PC-9 (cell line): ENCODE data around the gene MAN1C1. TPM values are rescaled to one million over a fixed set of nuclear protein-coding genes. Genes with fewer than 3 reads are reported as not detected.

ENCODE experiments used
- BruUV-seq: library from RNA; stranded (reverse); fragments of 400-500 nt; replicated peaks from 2 replicates; lab custom pipeline; 2021; lab: Mats Ljungman, UMichigan
- CTCF ChIA-PET: fragments of 300-600 bp; sonication (Branson Sonifier 250); formaldehyde crosslinking; loops from one replicate; lab custom pipeline; 2022; ENCODE audit warnings: antibody characterized with exemption; lab: Charles Lee
- POLR2A ChIA-PET: fragments of 300-600 bp; sonication (Branson Sonifier 250); formaldehyde crosslinking; loops from one replicate; lab custom pipeline; 2022; ENCODE audit warnings: antibody characterized with exemption; ENCODE audit not compliant: unreplicated experiment; lab: Charles Lee
- DNase-seq, 2 experiments: peaks; one replicate each; pipeline versions ENCODE4 v3.0.0 to v3.0.0-alpha.2; 2015 to 2022; ENCODE audit warnings: mixed read lengths in 1 of 2
- H2AFZ ChIP-seq: fragments of 200-600 bp; sonication (generic); 2 replicates; pipeline ENCODE4 v1.8.1; 2017; ENCODE audit warnings: antibody characterized with exemption
- H3F3A ChIP-seq: fragments of 200-600 bp; sonication (generic); 2 replicates; pipeline ENCODE4 v1.8.1; 2017; ENCODE audit warnings: antibody characterized with exemption, mild to moderate bottlenecking, low read depth; ENCODE audit not compliant: insufficient read depth
- H3K27ac ChIP-seq: fragments of 200-600 bp; sonication (generic); 2 replicates; pipeline ENCODE4 v1.6.1; 2016; ENCODE audit warnings: mixed run types
- H3K27me3 ChIP-seq: fragments of 200-600 bp; sonication (generic); 2 replicates; pipeline ENCODE4 v1.6.1; 2016; ENCODE audit warnings: low read depth, mixed run types; ENCODE audit not compliant: insufficient read depth
- H3K36me3 ChIP-seq: fragments of 200-600 bp; sonication (generic); 2 replicates; pipeline ENCODE4 v1.6.1; 2016; ENCODE audit warnings: low read depth, mixed run types
- H3K4me1 ChIP-seq: fragments of 200-600 bp; sonication (generic); replicated peaks from 2 replicates; pipeline ENCODE4 v1.6.1; 2016; ENCODE audit warnings: mixed run types; ENCODE audit not compliant: insufficient read depth
- H3K4me2 ChIP-seq: fragments of 200-600 bp; sonication (generic); 2 replicates; pipeline ENCODE4 v1.6.1; 2017; ENCODE audit warnings: mixed run types
- H3K4me3 ChIP-seq: fragments of 200-600 bp; sonication (generic); 2 replicates; pipeline ENCODE4 v1.6.1; 2016; ENCODE audit warnings: mixed run types
- H3K79me2 ChIP-seq: fragments of 200-600 bp; sonication (generic); 2 replicates; pipeline ENCODE4 v1.6.1; 2017; ENCODE audit warnings: low read depth, mixed run types
- H3K9me2 ChIP-seq: fragments of 200-600 bp; sonication (generic); 2 replicates; pipeline ENCODE4 v1.8.1; 2017; ENCODE audit warnings: mild to moderate bottlenecking; ENCODE audit not compliant: insufficient read depth
- H3K9me3 ChIP-seq: fragments of 200-600 bp; sonication (generic); 2 replicates; pipeline ENCODE4 v1.8.1; 2016; ENCODE audit warnings: low read depth; ENCODE audit not compliant: insufficient read depth
- H4K20me1 ChIP-seq: fragments of 200-600 bp; sonication (generic); 2 replicates; pipeline ENCODE4 v1.8.1; 2017; ENCODE audit not compliant: insufficient read depth
- CTCF ChIP-seq: fragments of 200-600 bp; sonication (generic); conservative IDR thresholded peaks from 2 replicates; pipeline ENCODE4 v1.6.1; 2017; ENCODE audit warnings: mixed run types, antibody characterized with exemption, mild to moderate bottlenecking, moderate library complexity
- EZH2 ChIP-seq: fragments of 200-600 bp; sonication (generic); IDR thresholded peaks from 2 replicates; pipeline ENCODE4 v1.8.0; 2017; ENCODE audit warnings: antibody characterized with exemption, low read depth
- intact Hi-C: fragments of 100-400 bp; cut with micrococcal nuclease; formaldehyde crosslinking; loops from one replicate; pipeline ENCODE4 v1.10.0; 2022; ENCODE audit not compliant: unreplicated experiment
- total RNA-seq: library from RNA; stranded (reverse); gene quantifications from 2 replicates; pipeline ENCODE4 v1.2.3, GENCODE V29; 2021

Gene MAN1C1
- total RNA-seq, 1 experiment from 2014 or later = 0.41 TPM

GRCh38 chr1:25700144-25700523 lies 83.5 kb downstream of the MAN1C1 start:
- TF ChIP-seq CTCF = no peak
- TF ChIP-seq EZH2 = no peak
- no peaks in the 10 kb centered on the region for H3K9me3 ChIP-seq
- peaks cover 14% of the 10 kb centered on the region; the same call in 1 of the 2 replicates for H3F3A ChIP-seq
- intact Hi-C loops = loop anchor here (10.0 kb wide), 1 partner anchor 95 kb away; no protein-coding TSS in a partner anchor
- H3K79me2 ChIP-seq = no peaks in the 10 kb centered on the region
- DNase-seq = no peak
- H3K4me1 ChIP-seq = peaks cover 14% of the 10 kb centered on the region
- H3K9me2 ChIP-seq = no peaks in the 10 kb centered on the region
- H3K4me2 ChIP-seq = no peak overlapping the region
- CTCF ChIA-PET = no interaction called here
- no peak overlapping the region for H3K4me3 ChIP-seq
- no peaks in the 10 kb centered on the region for H3K36me3 ChIP-seq
- POLR2A ChIA-PET = no interaction called here
- H4K20me1 ChIP-seq = no peaks in the 10 kb centered on the region
- no peaks in the 10 kb centered on the region for H3K27me3 ChIP-seq
- H3K27ac ChIP-seq = no peak overlapping the region
- H2AFZ ChIP-seq = no peak overlapping the region
- BruUV-seq = no TSS peak

- no peak overlapping the region for H3K4me3 ChIP-seq
- POLR2A ChIA-PET = no interaction called here
- TF ChIP-seq EZH2 (no peak), CTCF (no peak)
- peaks cover 9% of the 10 kb centered on the region for H3K4me1 ChIP-seq
- CTCF ChIA-PET = no interaction called here
- H3K27me3 ChIP-seq = no peaks in the 10 kb centered on the region
- no peak overlapping the region for H2AFZ ChIP-seq
- no peaks in the 10 kb centered on the region for H4K20me1 ChIP-seq
- DNase-seq = no peak
- H3K9me2 ChIP-seq = no peaks in the 10 kb centered on the region
- intact Hi-C loops = loop anchor here (10.0 kb wide), 1 partner anchor 94 kb away; no protein-coding TSS in a partner anchor
- H3F3A ChIP-seq = peaks cover 11% of the 10 kb centered on the region; the same call in 1 of the 2 replicates
- no peak overlapping the region for H3K4me2 ChIP-seq
- BruUV-seq = no TSS peak
- no peaks in the 10 kb centered on the region for H3K36me3 ChIP-seq
- no peaks in the 10 kb centered on the region for H3K79me2 ChIP-seq
- no peak overlapping the region for H3K27ac ChIP-seq
- H3K9me3 ChIP-seq = no peaks in the 10 kb centered on the region
Observed at GRCh38 chr1:25700626-25701025, 84.0 kb downstream of the MAN1C1 start.

- BruUV-seq = no TSS peak
- Histone ChIP-seq H3F3A (peaks cover 5% of the 10 kb centered on the region; the same call in 1 of the 2 replicates), H3K9me3 (no peaks in the 10 kb centered on the region), H3K27ac (no peak overlapping the region), H3K4me1 (peaks cover 5% of the 10 kb centered on the region), H4K20me1 (no peaks in the 10 kb centered on the region), H3K4me3 (no peak overlapping the region), H3K9me2 (no peaks in the 10 kb centered on the region), H3K79me2 (no peaks in the 10 kb centered on the region), H3K4me2 (no peak overlapping the region), H3K36me3 (no peaks in the 10 kb centered on the region), H3K27me3 (no peaks in the 10 kb centered on the region), H2AFZ (no peak overlapping the region)
- CTCF ChIA-PET = no interaction called here
- DNase-seq = no peak
- POLR2A ChIA-PET = no interaction called here
- TF ChIP-seq EZH2 (no peak), CTCF (no peak)
- intact Hi-C loops = loop anchor here (10.0 kb wide), 1 partner anchor 94 kb away; no protein-coding TSS in a partner anchor
Observed at GRCh38 chr1:25701030-25701785, 84.6 kb downstream of the MAN1C1 start.
